Natural killer cell (primary cell): ENCODE measurements around the gene UNC13B. TPM values are rescaled to one million over a fixed set of nuclear protein-coding genes. Genes with fewer than 3 reads are reported as not detected.

ENCODE experiments used
- ATAC-seq, 3 donors: fragments of 150-1000 bp in 2 of 3; fragments of 200-7000 bp in 1 of 3; cut with Tn5 transposase; 1 replicate in 1 of 3; 2 replicates in 2 of 3; pipeline ENCODE4 v1.10.0; 2021; ENCODE audit warnings: mild to moderate bottlenecking in 2 of 3, moderate library complexity in 2 of 3
- DNase-seq, 2 donors: peaks; one replicate each; pipeline versions ENCODE4 v3.0.0 to v3.0.0-alpha.2; 2013 to 2021; ENCODE audit warnings: mixed read lengths in 1 of 2
- H3K27ac ChIP-seq: one replicate; pipeline ENCODE4 v1.5.1; 2013; ENCODE audit warnings: mild to moderate bottlenecking, low read length
- H3K27me3 ChIP-seq: one replicate; pipeline ENCODE4 v1.6.1; 2013; ENCODE audit warnings: low read length; ENCODE audit not compliant: control insufficient read depth, insufficient read depth
- H3K36me3 ChIP-seq: one replicate; pipeline ENCODE4 v1.6.1; 2013; ENCODE audit warnings: low read length; ENCODE audit not compliant: control insufficient read depth, insufficient read depth
- H3K4me1 ChIP-seq: one replicate; pipeline ENCODE4 v1.6.1; 2013; ENCODE audit warnings: low read length; ENCODE audit not compliant: control insufficient read depth, insufficient read depth
- H3K4me3 ChIP-seq: one replicate; pipeline ENCODE4 v1.5.1; 2013; ENCODE audit warnings: low read length
- H3K9me3 ChIP-seq: one replicate; pipeline ENCODE4 v1.6.1; 2013; ENCODE audit warnings: low read length; ENCODE audit not compliant: control insufficient read depth, insufficient read depth
- H3K27ac Mint-ChIP-seq, 2 donors: one replicate each; pipeline ENCODE4 v1.8.0; 2022; ENCODE audit warnings: mild to moderate bottlenecking in 2 of 2, mixed read lengths in 2 of 2, moderate library complexity in 1 of 2
- H3K27me3 Mint-ChIP-seq, 2 donors: one replicate each; pipeline ENCODE4 v1.8.0; 2022; ENCODE audit warnings: low read depth in 2 of 2, mixed read lengths in 2 of 2
- H3K36me3 Mint-ChIP-seq: one replicate; pipeline ENCODE4 v1.8.0; 2022; ENCODE audit warnings: mixed read lengths
- H3K4me1 Mint-ChIP-seq, 2 donors: one replicate each; pipeline ENCODE4 v1.8.0; 2022; ENCODE audit warnings: mixed read lengths in 2 of 2
- H3K4me3 Mint-ChIP-seq: one replicate; pipeline ENCODE4 v1.8.0; 2022; ENCODE audit warnings: mild to moderate bottlenecking, moderate library complexity, mixed read lengths
- H3K9me3 Mint-ChIP-seq, 2 donors: one replicate each; pipeline ENCODE4 v1.8.0; 2022; ENCODE audit warnings: mixed read lengths in 2 of 2
- WGBS: methylation state at CpG from one replicate; pipeline ENCODE4 v1.1.7; 2013; ENCODE audit warnings: missing lambda C conversion rate; ENCODE audit not compliant: insufficient coverage; 5-methylcytosine and 5-hydroxymethylcytosine counted together
- intact Hi-C: fragments of 100-400 bp; cut with micrococcal nuclease; formaldehyde crosslinking; loops from one replicate; pipeline ENCODE4 v1.14.2; 2022
- total RNA-seq, 4 donors: library from RNA; stranded (reverse); fragments of 120-200 nt in 1 of 4; gene quantifications; one replicate each; pipeline versions ENCODE4 v1.2.3 to v1.2.4, GENCODE V29; 2013 to 2022
- TF ChIP-seq, protein P1 (sequence below): fragments of 200-600 bp; IDR thresholded peaks from one replicate; pipeline ENCODE4 v1.8.0; 2022; ENCODE audit warnings: antibody characterized with exemption

The UNC13B gene
- total RNA-seq, 3 donors from 2014 or later (not counting 1 experiment from before 2014, with no cell fraction given), result 0.21 to 0.78 (median 0.27) TPM

DNA sequence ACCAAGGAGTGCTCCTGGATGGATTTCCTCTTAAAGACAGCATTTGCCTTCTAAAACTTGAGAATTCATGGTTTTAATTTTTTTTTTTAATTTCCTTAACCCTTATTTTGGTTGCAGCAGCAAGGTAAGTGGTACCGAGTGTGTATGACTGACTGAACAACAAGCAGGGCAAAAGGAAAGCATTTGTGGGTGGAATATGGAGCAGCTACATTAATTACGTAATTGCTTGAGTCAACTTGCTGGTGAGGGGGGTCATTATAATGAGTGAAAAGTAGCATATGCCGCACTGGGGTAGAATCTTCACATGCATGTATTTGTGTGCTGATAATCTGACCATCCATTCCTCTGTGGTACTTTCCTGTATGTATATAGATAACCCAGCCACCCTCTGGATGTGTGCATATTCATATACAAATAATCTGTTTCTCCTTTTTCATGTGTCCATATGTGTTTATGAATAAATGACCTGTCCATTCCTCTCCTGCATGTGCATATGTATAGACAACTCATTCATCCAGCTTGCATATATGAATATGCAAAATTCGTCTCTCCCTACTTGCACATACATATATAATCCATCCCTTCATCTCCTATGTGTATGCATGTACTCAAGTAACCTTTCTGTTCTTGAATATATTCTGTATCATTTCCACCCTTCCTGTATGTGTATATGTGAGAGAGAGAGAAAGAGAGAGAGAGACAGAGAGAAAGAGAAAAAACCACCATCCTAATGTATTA lies 180.6 kb downstream of the UNC13B start:
- Histone ChIP-seq H3K27ac (no peak overlapping the region), H3K9me3 (no peaks in the 10 kb centered on the region), H3K4me3 (no peak overlapping the region), H3K36me3 (no peaks in the 10 kb centered on the region), H3K27me3 (no peaks in the 10 kb centered on the region), H3K4me1 (no peaks in the 10 kb centered on the region)
- intact Hi-C loops, result no loop called here
- Mint-ChIP-seq H3K36me3 (no peaks in the 10 kb centered on the region), H3K4me3 (no peak overlapping the region), H3K4me1 (peaks cover 0 to 6% of the 10 kb centered on the region in 2 donors), H3K9me3 (no peaks in the 10 kb centered on the region), H3K27ac (no peak overlapping the region), H3K27me3 (peaks cover 14 to 19% of the 10 kb centered on the region in 2 donors)
- TF ChIP-seq, protein P1, sequence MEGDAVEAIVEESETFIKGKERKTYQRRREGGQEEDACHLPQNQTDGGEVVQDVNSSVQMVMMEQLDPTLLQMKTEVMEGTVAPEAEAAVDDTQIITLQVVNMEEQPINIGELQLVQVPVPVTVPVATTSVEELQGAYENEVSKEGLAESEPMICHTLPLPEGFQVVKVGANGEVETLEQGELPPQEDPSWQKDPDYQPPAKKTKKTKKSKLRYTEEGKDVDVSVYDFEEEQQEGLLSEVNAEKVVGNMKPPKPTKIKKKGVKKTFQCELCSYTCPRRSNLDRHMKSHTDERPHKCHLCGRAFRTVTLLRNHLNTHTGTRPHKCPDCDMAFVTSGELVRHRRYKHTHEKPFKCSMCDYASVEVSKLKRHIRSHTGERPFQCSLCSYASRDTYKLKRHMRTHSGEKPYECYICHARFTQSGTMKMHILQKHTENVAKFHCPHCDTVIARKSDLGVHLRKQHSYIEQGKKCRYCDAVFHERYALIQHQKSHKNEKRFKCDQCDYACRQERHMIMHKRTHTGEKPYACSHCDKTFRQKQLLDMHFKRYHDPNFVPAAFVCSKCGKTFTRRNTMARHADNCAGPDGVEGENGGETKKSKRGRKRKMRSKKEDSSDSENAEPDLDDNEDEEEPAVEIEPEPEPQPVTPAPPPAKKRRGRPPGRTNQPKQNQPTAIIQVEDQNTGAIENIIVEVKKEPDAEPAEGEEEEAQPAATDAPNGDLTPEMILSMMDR, result no peak
- 84% methylated on average over 4 of the region's 4 CpGs for WGBS
- ATAC-seq (no peak), DNase-seq (no peak)

DNA sequence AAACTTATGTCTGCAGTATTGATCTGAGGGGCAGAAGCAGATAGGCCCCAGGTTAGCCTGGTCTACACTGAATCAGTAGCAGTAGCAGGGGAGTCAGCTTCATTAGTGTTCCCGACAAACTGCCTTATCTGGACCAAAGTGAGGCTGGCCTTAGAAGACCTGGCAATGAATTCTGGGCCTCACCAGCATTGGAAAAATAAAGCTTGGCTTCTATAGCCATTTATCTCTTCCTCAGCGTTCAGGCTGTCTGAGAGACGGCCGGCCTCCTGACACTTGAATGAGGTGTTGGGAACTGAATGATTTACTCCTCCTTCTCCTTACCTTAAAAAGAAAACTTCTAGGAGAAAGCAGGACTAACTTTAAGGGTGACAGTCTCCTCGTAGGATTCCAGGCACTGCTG lies 186.3 kb downstream of the UNC13B start:
- Histone ChIP-seq H3K9me3 (no peaks in the 10 kb centered on the region), H3K4me3 (no peak overlapping the region), H3K4me1 (no peaks in the 10 kb centered on the region), H3K27me3 (no peaks in the 10 kb centered on the region), H3K27ac (no peak overlapping the region), H3K36me3 (no peaks in the 10 kb centered on the region)
- no peak for DNase-seq
- Mint-ChIP-seq H3K9me3 (no peaks in the 10 kb centered on the region), H3K4me3 (no peak overlapping the region), H3K36me3 (no peaks in the 10 kb centered on the region), H3K27me3 (peaks cover 6 to 10% of the 10 kb centered on the region in 2 donors), H3K27ac (no peak overlapping the region), H3K4me1 (no peaks in the 10 kb centered on the region)
- intact Hi-C loops, result no loop called here
- TF ChIP-seq, protein P1, result no peak
- 71% methylated on average over 2 of the region's 5 CpGs for WGBS
- ATAC-seq, result no peak

DNA sequence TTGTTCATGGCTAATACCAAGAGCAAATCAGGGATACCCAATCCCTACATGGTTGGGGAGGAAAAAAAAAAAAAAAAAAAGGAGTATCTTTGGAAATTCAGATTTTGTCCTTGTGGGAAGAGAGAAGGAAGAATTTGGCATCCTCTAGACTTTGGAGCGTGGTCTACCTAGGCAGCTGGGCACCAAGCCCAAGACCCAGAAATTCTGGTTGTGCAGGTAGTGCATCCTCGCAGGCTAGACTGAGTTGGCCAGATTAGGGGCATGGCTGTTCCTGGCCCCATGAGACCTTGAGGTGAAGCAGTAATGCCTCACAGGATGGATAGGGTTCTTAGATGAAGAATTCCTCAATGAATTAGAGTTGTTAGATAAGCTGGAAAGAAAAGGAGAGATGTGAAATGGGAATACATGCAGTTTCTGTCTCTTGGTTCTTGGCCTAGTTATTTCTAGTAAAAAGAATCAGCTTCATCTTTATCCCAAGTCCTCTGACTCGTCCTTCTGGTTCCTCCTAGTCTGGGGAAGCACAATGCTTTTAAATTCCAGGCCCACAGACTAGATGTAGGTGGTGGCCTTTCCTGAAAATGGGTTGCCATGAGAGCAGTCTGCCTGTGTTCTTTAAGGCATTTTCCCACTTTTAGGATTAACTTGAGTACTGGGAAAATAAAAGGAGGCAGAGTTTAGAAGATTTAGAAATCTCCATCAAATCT lies 187.6 kb downstream of the UNC13B start:
- no peak for DNase-seq
- intact Hi-C loops, result no loop called here
- Histone ChIP-seq H3K4me1 (no peaks in the 10 kb centered on the region), H3K36me3 (no peaks in the 10 kb centered on the region), H3K9me3 (no peaks in the 10 kb centered on the region), H3K27ac (no peak overlapping the region), H3K4me3 (no peak overlapping the region), H3K27me3 (no peaks in the 10 kb centered on the region)
- Mint-ChIP-seq H3K4me1 (no peaks in the 10 kb centered on the region), H3K4me3 (no peak overlapping the region), H3K9me3 (no peaks in the 10 kb centered on the region), H3K27ac (no peak overlapping the region), H3K36me3 (no peaks in the 10 kb centered on the region), H3K27me3 (peaks cover 6 to 15% of the 10 kb centered on the region in 2 donors)
- no peak for ATAC-seq
- 89% methylated on average over 3 of the region's 3 CpGs for WGBS
- TF ChIP-seq, protein P1, result no peak
